ENCODE data around the gene KDM4B. TPM values are rescaled to one million over a fixed set of nuclear protein-coding genes. Genes with fewer than 3 reads are reported as not detected.

KDM4B gene
- total and polyA plus RNA-seq, 2 of the 8 experiments (the other 6 are each of a cell fraction or from before 2014, with no cell fraction given): 12.0 to 31.9 TPM

GRCh38 chr19:5147074-5147977 is 178.4 kb downstream of the KDM4B start:
- no peak overlapping the region; the same call in 1 of the 2 replicates for H3K18ac ChIP-seq (ENCODE audit: extremely low read depth, low read length)
- ChIA-PET CTCF (ENCODE audit: partially characterized antibody) (interaction anchor here (1.0 to 3.4 kb wide), 6 partner anchors 10 to 146 kb away, joined by 3 to 15 read pairs (median 5); no protein-coding TSS in a partner anchor), POLR2A (ENCODE audit: partially characterized antibody) (interaction anchor here (0.6 kb wide), 1 partner anchor 58 kb away, joined by 5 read pairs; no protein-coding TSS in a partner anchor)
- no peak overlapping the region for H2AFZ ChIP-seq (ENCODE audit: low read length)
- no peak overlapping the region for H2AK5ac ChIP-seq (ENCODE audit: low read depth, low read length)
- no peaks in the 10 kb centered on the region for H3K27me3 ChIP-seq (replicated peaks in 1 of 4; ENCODE audit: control insufficient read depth in 3 of 4, extremely low read depth in 1 of 4, insufficient read depth in 3 of 4, low read length in 3 of 4)
- H3K4me2 ChIP-seq (ENCODE audit: insufficient read depth in 1 of 2, low read depth in 2 of 2, low read length in 2 of 2): no peak overlapping the region
- no peaks in the 10 kb centered on the region for H4K20me1 ChIP-seq (replicated peaks in 1 of 2; ENCODE audit: control insufficient read depth in 1 of 2, insufficient read depth in 2 of 2, low read length in 2 of 2)
- H3K79me2 ChIP-seq (ENCODE audit: control insufficient read depth in 1 of 2, insufficient read depth in 2 of 2, low read length in 2 of 2): no peaks in the 10 kb centered on the region
- 91% methylated on average over 29 of the region's 31 CpGs; no CpG with 5 or more reads in 1 of the 2 experiments for WGBS, 2 experiments (ENCODE audit: extremely low coverage in 1 of 2, insufficient coverage in 1 of 2, insufficient read length in 1 of 2, insufficient replicate concordance in 2 of 2, low coverage in 1 of 2, low lambda C conversion rate in 2 of 2, missing lambda C conversion rate in 1 of 2)
- H2BK20ac ChIP-seq (ENCODE audit: low read length): no peak overlapping the region
- no peak overlapping the region for H3K27ac ChIP-seq (ENCODE audit: low read depth, low read length)
- no peak overlapping the region for H4K5ac ChIP-seq (ENCODE audit: insufficient read length, low read depth, low read length)
- no peak overlapping the region for H2BK12ac ChIP-seq (ENCODE audit: low read depth, low read length)
- H2BK5ac ChIP-seq (ENCODE audit: low read depth, low read length): no peak overlapping the region
- H4K8ac ChIP-seq (ENCODE audit: extremely low read depth, insufficient read depth, low read length): no peak overlapping the region; the same call in 1 of the 2 replicates
- no peaks in the 10 kb centered on the region for H3K79me1 ChIP-seq (ENCODE audit: low read depth, low read length)
- no peak overlapping the region for H3K9ac ChIP-seq (replicated peaks in 1 of 4; ENCODE audit: extremely low read depth in 1 of 4, low read depth in 3 of 4, low read length in 3 of 4)
- H3K9me3 ChIP-seq (ENCODE audit: insufficient read depth in 2 of 2, low read depth in 1 of 2, low read length in 1 of 2): no peaks in the 10 kb centered on the region
- H4K91ac ChIP-seq (replicated peaks; ENCODE audit: insufficient read length, low read length): no peak overlapping the region
- FAIRE-seq (no peak), DNase-seq (ENCODE audit: low read depth in 1 of 2, low spot score in 2 of 2) (no peak)
- no peak overlapping the region for H2BK15ac ChIP-seq (ENCODE audit: low read length)
- H3K36me3 ChIP-seq (ENCODE audit: control insufficient read depth in 2 of 4, insufficient read depth in 4 of 4, low read length in 3 of 4): peaks cover 0 to 7% (median 3%) of the 10 kb centered on the region in 4 experiments; a peak in 3 of 8 replicates
- H3K23me2 ChIP-seq (ENCODE audit: low read depth, low read length): no peaks in the 10 kb centered on the region; the same call in 1 of the 2 replicates
- no peak overlapping the region for H3K56ac ChIP-seq (replicated peaks; ENCODE audit: insufficient read length, low read depth, low read length)
- peaks cover 0 to 17% (median 11%) of the 10 kb centered on the region in 4 experiments; a peak in 5 of 7 replicates for H3K4me1 ChIP-seq (replicated peaks in 1 of 4; ENCODE audit: control insufficient read depth in 3 of 4, insufficient read depth in 4 of 4, low read length in 3 of 4)
- no peak overlapping the region for H3K4ac ChIP-seq (replicated peaks; ENCODE audit: insufficient read length, low read depth, low read length)
- no peak overlapping the region for H3K23ac ChIP-seq (ENCODE audit: insufficient read length)
- no peak overlapping the region for H3K4me3 ChIP-seq (ENCODE audit: extremely low read depth in 1 of 4, insufficient read depth in 2 of 4, low read depth in 3 of 4, low read length in 4 of 4)
- no peak overlapping the region for H2BK120ac ChIP-seq (replicated peaks; ENCODE audit: low read depth, low read length)
- no peak overlapping the region for H3K14ac ChIP-seq (ENCODE audit: insufficient read length)
- TF ChIP-seq SP2 (IDR thresholded peaks at IDR 0.05; ENCODE audit: low read length): no peak
- no peak for TF ChIP-seq RAD21 (IDR thresholded peaks at IDR 0.05 in 1 of 2, conservative IDR thresholded peaks at IDR 0.05 in 1 of 2; ENCODE audit: low read depth in 2 of 2, low read length in 2 of 2)
- no peak for TF ChIP-seq CBX5 (IDR thresholded peaks at IDR 0.05; ENCODE audit: low read depth, low read length)
- TF ChIP-seq CTBP2 (IDR thresholded peaks at IDR 0.05; ENCODE audit: borderline replicate concordance, insufficient read depth, insufficient read length, low read length): no peak
- TF ChIP-seq EGR1 (IDR thresholded peaks at IDR 0.05; ENCODE audit: borderline replicate concordance, low read depth, low read length): no peak
- no peak for TF ChIP-seq CEBPB (IDR thresholded peaks at IDR 0.05; ENCODE audit: low read depth, low read length)
- TF ChIP-seq BACH1 (IDR thresholded peaks at IDR 0.05; ENCODE audit: low read length): no peak
- no peak for TF ChIP-seq CHD2 (IDR thresholded peaks at IDR 0.05; ENCODE audit: low read length)
- TF ChIP-seq RNF2 (IDR thresholded peaks at IDR 0.05; ENCODE audit: borderline replicate concordance, low read depth, low read length, missing control alignments, poor library complexity, severe bottlenecking): no peak
- no peak for TF ChIP-seq SIN3A (conservative IDR thresholded peaks at IDR 0.05 in 1 of 2, IDR thresholded peaks at IDR 0.05 in 1 of 2; ENCODE audit: low read depth in 1 of 2, low read length in 2 of 2)
